H1 (cell line): ENCODE data around the gene MTMR1. TPM values are rescaled to one million over a fixed set of nuclear protein-coding genes. Genes with fewer than 3 reads are reported as not detected.

ENCODE experiments used
- CHD7 ChIP-seq: fragments of 300-600 bp; sonication (generic); IDR thresholded peaks from 2 replicates; pipeline ENCODE4 v1.7.1; 2012; ENCODE audit warnings: low read length, moderate library complexity, mild to moderate bottlenecking, inconsistent platforms; ENCODE audit not compliant: insufficient replicate concordance
- GABPA ChIP-seq: IDR thresholded peaks from 2 replicates; pipeline ENCODE4 v1.6.1; 2011; ENCODE audit warnings: mild to moderate bottlenecking, low read length, moderate library complexity, borderline replicate concordance; ENCODE audit not compliant: insufficient read depth
- NRF1 ChIP-seq: IDR thresholded peaks from 2 replicates; pipeline ENCODE4 v1.6.1; 2011; ENCODE audit warnings: mild to moderate bottlenecking, low read depth, low read length, improper control_type of control experiment
- RXRA ChIP-seq: IDR thresholded peaks from 2 replicates; pipeline ENCODE4 v1.6.1; 2011; ENCODE audit warnings: low read depth, mild to moderate bottlenecking, low read length, moderate library complexity; ENCODE audit not compliant: insufficient read depth
- polyA plus RNA-seq, 7 experiments: library from polyadenylated mRNA; depleted of rRNA in 3 of 7; stranded (reverse) in 5 of 7; unstranded in 2 of 7; fragments of >200 nt in 5 of 7; fragments of 200-250 nt in 2 of 7; gene quantifications; 1 replicate in 5 of 7; 2 replicates in 1 of 7; 4 replicates in 1 of 7; pipeline versions ENCODE4 v1.2.1 to v1.2.3, GENCODE V29; 2011 to 2013; ENCODE audit warnings: missing spikeins in 2 of 7, mixed read lengths in 2 of 7
- total RNA-seq: library from RNA; stranded (reverse); fragmentation: NEBNext Ultra II Directional; extraction: Animal tissue kit (Norgen Biotek cat#: 25700); gene quantifications from 2 replicates; pipeline ENCODE4 v1.2.1, GENCODE V29; 2021

The MTMR1 gene
- total and polyA plus RNA-seq, 2 of the 8 experiments (the other 6 are each of a cell fraction or from before 2014, with no cell fraction given): 15.1 to 23.8 TPM

DNA sequence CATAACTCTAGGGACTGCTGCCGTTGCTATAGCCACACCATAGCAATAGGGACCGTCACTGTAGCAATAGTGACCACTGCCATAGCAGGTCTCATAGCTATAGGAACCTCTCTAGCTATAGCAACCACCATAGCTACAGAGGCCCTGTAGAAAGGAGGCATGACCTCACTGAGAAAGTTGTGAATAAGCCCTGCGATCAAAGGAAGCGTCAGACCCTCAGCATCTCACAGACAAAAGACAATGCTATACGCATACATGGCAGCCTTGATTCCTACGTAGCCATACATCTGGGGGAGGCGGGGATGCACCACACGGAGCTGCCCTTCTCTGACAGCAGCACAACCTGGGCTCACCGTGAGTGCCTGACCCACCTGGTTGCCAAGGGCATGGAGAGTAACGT, 88.5 kb downstream of the MTMR1 start (continued):
- no peak for TF ChIP-seq NRF1
- TF ChIP-seq CHD7: no peak
- TF ChIP-seq GABPA: no peak
- no peak for TF ChIP-seq RXRA
- TF ChIP-seq, all 59 proteins: peak for 0
